Natural killer cell treated with Interleukin-12 subunit alpha and Interleukin-12 subunit beta and Interleukin-15 and Interleukin-18, amount 100 ng/mL, for 72 hours (primary cell): Measurements from ENCODE around the gene RPRD2. TPM values are rescaled to one million over a fixed set of nuclear protein-coding genes. Genes with fewer than 3 reads are reported as not detected.

Experiments
- ATAC-seq, 2 donors: fragments of 150-1000 bp; cut with Tn5 transposase in 1 of 2; sonication (Bioruptor Pico), chemical (Tn5 transposase) in 1 of 2; 2 replicates each; pipeline ENCODE4 v1.10.0; 2021
- DNase-seq: peaks from one replicate; pipeline ENCODE4 v3.0.0; 2022; ENCODE audit warnings: low spot score
- H3K27ac Mint-ChIP-seq, 2 donors: 1 replicate in 1 of 2; 2 replicates in 1 of 2; pipeline ENCODE4 v1.8.0; 2022; ENCODE audit warnings: mixed read lengths in 2 of 2, mild to moderate bottlenecking in 1 of 2, moderate library complexity in 1 of 2
- H3K27me3 Mint-ChIP-seq, 2 donors: 1 replicate in 1 of 2; 2 replicates in 1 of 2; pipeline ENCODE4 v1.8.0; 2022; ENCODE audit warnings: mixed read lengths in 2 of 2
- H3K36me3 Mint-ChIP-seq: one replicate; pipeline ENCODE4 v1.8.0; 2022; ENCODE audit warnings: mixed read lengths
- H3K4me1 Mint-ChIP-seq, 2 donors: 1 replicate in 1 of 2; 2 replicates in 1 of 2; pipeline ENCODE4 v1.8.0; 2022; ENCODE audit warnings: low read depth in 2 of 2, mixed read lengths in 2 of 2, mild to moderate bottlenecking in 1 of 2
- H3K4me3 Mint-ChIP-seq: one replicate; pipeline ENCODE4 v1.8.0; 2022; ENCODE audit warnings: mixed read lengths
- H3K9me3 Mint-ChIP-seq: 2 replicates; pipeline ENCODE4 v1.8.0; 2022; ENCODE audit warnings: mixed read lengths
- total RNA-seq, 2 donors: library from RNA; stranded (reverse); gene quantifications; one replicate each; pipeline ENCODE4 v1.2.3, GENCODE V29; 2022

RPRD2 gene
- total RNA-seq, 2 donors from 2014 or later = 23.9 to 24.8 TPM

- Mint-ChIP-seq H3K27ac (peak overlapping the region in 1 of 2 donors; percentile 10), H3K9me3 (no peaks in the 10 kb centered on the region), H3K27me3 (no peaks in the 10 kb centered on the region), H3K4me3 (no peak overlapping the region), H3K36me3 (peaks cover 20% of the 10 kb centered on the region), H3K4me1 (peaks cover 0 to 9% of the 10 kb centered on the region in 2 donors)
- no peak for DNase-seq
- ATAC-seq = no peak
These were observed 103.0 kb downstream of the RPRD2 start for GRCh38 chr1:150466964-150467363.

DNA sequence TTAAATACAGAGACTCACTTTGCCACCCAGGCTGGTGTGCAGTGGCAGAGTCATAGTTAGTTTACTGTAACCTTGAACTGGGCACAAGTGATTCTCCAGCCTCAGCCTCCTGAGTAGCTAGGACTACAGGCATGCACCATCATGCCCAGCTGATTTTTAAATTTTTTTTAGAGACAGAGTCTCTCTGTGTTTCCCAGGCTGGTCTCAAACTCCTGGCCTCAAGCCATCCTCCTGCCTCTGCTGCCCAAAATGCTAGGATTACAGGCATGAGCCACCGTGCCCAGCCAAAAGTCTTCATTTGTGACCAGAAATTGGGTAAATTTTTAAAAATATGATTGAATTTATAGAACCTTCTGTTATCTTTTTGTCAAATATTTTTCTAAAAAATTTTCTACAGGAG is 105.3 kb downstream of the RPRD2 start:
- Mint-ChIP-seq H3K36me3 (peaks cover 21% of the 10 kb centered on the region), H3K9me3 (no peaks in the 10 kb centered on the region), H3K4me1 (peaks cover 0 to 7% of the 10 kb centered on the region in 2 donors), H3K4me3 (no peak overlapping the region), H3K27ac (no peak overlapping the region), H3K27me3 (no peaks in the 10 kb centered on the region)
- no peak for ATAC-seq
- no peak for DNase-seq

- ATAC-seq (no peak), DNase-seq (no peak)
- Mint-ChIP-seq H3K36me3 (peaks cover 14% of the 10 kb centered on the region), H3K4me1 (peaks cover 0 to 5% of the 10 kb centered on the region in 2 donors), H3K27me3 (no peaks in the 10 kb centered on the region), H3K4me3 (no peak overlapping the region), H3K27ac (no peak overlapping the region), H3K9me3 (no peaks in the 10 kb centered on the region)
These were observed 108.8 kb downstream of the RPRD2 start for GRCh38 chr1:150472601-150473200.

- Mint-ChIP-seq H3K27ac (no peak overlapping the region), H3K4me3 (no peak overlapping the region), H3K9me3 (no peaks in the 10 kb centered on the region), H3K4me1 (peaks cover 0 to 5% of the 10 kb centered on the region in 2 donors), H3K27me3 (no peaks in the 10 kb centered on the region), H3K36me3 (peaks cover 14% of the 10 kb centered on the region)
- no peak for ATAC-seq
- no peak for DNase-seq
These were observed 109.7 kb downstream of the RPRD2 start for GRCh38 chr1:150473659-150474058.

DNA sequence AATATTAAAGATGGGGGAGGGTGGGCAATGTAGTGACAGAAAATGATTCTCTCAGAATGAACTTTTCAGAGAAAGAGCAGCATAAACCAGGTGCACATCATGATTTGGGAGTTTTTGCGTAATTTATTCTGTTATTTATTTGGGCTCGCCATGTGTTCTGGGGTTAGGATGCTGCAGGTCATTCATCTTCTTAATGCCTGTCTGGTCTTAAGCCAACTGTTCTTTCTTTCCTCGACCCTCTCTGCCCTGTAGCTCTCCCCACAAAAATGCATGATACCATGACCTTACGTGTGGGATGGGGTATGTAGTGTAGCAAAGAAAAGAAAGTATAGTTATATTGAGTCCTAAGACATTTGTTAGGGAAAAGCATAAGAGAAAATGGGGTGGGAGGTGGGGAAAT is 110.9 kb downstream of the RPRD2 start:
- H3K4me1 Mint-ChIP-seq = peaks cover 0 to 6% of the 10 kb centered on the region in 2 donors
- no peaks in the 10 kb centered on the region for H3K9me3 Mint-ChIP-seq
- no peaks in the 10 kb centered on the region for H3K27me3 Mint-ChIP-seq
- no peak for DNase-seq
- ATAC-seq = no peak
- no peak overlapping the region for H3K4me3 Mint-ChIP-seq
- peak overlapping the region in 1 of 2 donors; percentile 27 for H3K27ac Mint-ChIP-seq
- H3K36me3 Mint-ChIP-seq = peaks cover 14% of the 10 kb centered on the region

- Mint-ChIP-seq H3K4me3 (no peak overlapping the region), H3K36me3 (peaks cover 3% of the 10 kb centered on the region), H3K27ac (no peak overlapping the region), H3K4me1 (peaks cover 0 to 4% of the 10 kb centered on the region in 2 donors), H3K27me3 (no peaks in the 10 kb centered on the region), H3K9me3 (no peaks in the 10 kb centered on the region)
- ATAC-seq = no peak
- DNase-seq = no peak
These were observed 112.8 kb downstream of the RPRD2 start for GRCh38 chr1:150476754-150477153.

DNA sequence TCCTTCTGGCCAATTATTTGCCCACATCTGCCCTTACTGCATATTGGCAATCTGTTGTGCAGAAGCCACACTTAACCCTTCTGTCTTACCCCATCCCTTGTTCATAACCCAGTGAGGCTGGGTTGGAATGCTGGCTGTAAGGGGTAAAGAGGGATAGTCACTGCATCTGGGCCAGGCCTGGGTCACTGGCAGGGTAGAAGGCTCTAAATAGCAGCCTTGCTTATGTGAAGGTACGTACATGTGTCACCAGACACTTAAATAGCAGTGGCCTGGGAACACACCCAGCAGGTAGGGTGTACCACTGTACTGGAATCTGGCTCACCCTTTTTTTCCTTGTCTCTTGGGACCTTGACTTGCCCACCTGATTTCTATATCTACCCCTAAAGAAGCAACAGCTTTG is 113.4 kb downstream of the RPRD2 start:
- ATAC-seq (no peak), DNase-seq (no peak)
- Mint-ChIP-seq H3K9me3 (no peaks in the 10 kb centered on the region), H3K4me3 (no peak overlapping the region), H3K36me3 (no peaks in the 10 kb centered on the region), H3K27ac (no peak overlapping the region), H3K4me1 (peaks cover 0 to 3% of the 10 kb centered on the region in 2 donors), H3K27me3 (no peaks in the 10 kb centered on the region)

DNA sequence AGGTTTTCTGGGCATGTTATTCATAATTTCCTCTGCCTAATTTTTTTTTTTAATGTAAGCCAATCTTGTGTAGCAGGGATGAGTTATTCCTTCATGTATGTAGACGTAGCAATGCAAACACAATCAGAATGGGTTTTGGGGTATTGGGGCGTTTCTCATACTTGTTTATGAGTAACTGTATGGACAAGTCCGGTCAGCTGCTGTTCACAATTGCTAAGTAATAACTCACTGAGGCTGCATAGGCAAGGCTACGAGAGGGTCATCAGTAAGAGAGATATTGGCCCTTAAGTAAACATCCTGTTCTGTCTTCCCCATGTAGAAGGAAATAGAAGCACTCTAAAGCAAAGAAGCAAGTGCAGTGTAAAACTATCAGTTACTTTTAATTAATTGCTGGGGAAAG is 113.8 kb downstream of the RPRD2 start:
- H3K36me3 Mint-ChIP-seq = no peaks in the 10 kb centered on the region
- no peak overlapping the region for H3K27ac Mint-ChIP-seq
- no peaks in the 10 kb centered on the region for H3K9me3 Mint-ChIP-seq
- ATAC-seq = no peak
- H3K27me3 Mint-ChIP-seq = no peaks in the 10 kb centered on the region
- H3K4me1 Mint-ChIP-seq = peaks cover 0 to 3% of the 10 kb centered on the region in 2 donors
- H3K4me3 Mint-ChIP-seq = no peak overlapping the region
- DNase-seq = no peak

GRCh38 chr1:150479370-150479769 is 115.4 kb downstream of the RPRD2 start:
- DNase-seq = no peak
- no peak for ATAC-seq
- no peaks in the 10 kb centered on the region for H3K9me3 Mint-ChIP-seq
- no peak overlapping the region for H3K27ac Mint-ChIP-seq
- H3K4me3 Mint-ChIP-seq = no peak overlapping the region
- H3K36me3 Mint-ChIP-seq = no peaks in the 10 kb centered on the region
- no peaks in the 10 kb centered on the region for H3K27me3 Mint-ChIP-seq
- H3K4me1 Mint-ChIP-seq = peaks cover 0 to 3% of the 10 kb centered on the region in 2 donors

DNA sequence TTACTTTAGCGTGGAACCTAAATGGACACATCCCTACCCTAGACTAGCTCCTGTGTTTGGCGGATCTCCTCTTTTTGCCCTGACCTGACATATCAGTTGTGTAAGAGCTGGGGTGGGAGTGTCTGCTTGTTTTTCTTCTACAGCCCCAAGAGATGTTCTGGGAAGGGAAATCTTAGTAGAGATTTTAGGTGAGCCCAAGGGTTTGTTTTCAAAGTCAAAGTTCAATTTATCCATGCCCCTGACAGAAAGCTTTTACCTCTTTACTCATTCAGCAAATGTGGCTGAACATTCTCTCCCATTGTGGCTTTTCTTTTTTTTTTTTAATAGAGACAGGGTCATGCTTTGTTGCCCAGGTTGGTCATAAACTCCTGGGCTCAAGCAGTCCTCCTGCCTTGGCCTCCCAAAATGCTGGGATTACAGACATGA is 116.0 kb downstream of the RPRD2 start:
- DNase-seq = no peak
- Mint-ChIP-seq H3K9me3 (no peaks in the 10 kb centered on the region), H3K4me1 (peaks cover 0 to 3% of the 10 kb centered on the region in 2 donors), H3K36me3 (no peaks in the 10 kb centered on the region), H3K27ac (no peak overlapping the region), H3K27me3 (no peaks in the 10 kb centered on the region), H3K4me3 (no peak overlapping the region)
- ATAC-seq = no peak

GRCh38 chr1:150484431-150484830 is 120.5 kb downstream of the RPRD2 start:
- no peak overlapping the region for H3K27ac Mint-ChIP-seq
- DNase-seq = no peak
- no peak for ATAC-seq
- H3K4me3 Mint-ChIP-seq = no peak overlapping the region
- H3K36me3 Mint-ChIP-seq = peaks cover 8% of the 10 kb centered on the region
- H3K27me3 Mint-ChIP-seq = no peaks in the 10 kb centered on the region
- no peaks in the 10 kb centered on the region for H3K9me3 Mint-ChIP-seq
- peaks cover 26 to 28% of the 10 kb centered on the region in 2 donors for H3K4me1 Mint-ChIP-seq

- Mint-ChIP-seq H3K36me3 (peaks cover 8% of the 10 kb centered on the region), H3K27me3 (no peaks in the 10 kb centered on the region), H3K4me3 (peak overlapping the region; percentile 2), H3K4me1 (peaks cover 26% of the 10 kb centered on the region in 2 donors), H3K27ac (peak overlapping the region; percentile 3 to 12), H3K9me3 (no peaks in the 10 kb centered on the region)
- no peak for DNase-seq
- ATAC-seq = no peak
These were observed 120.9 kb downstream of the RPRD2 start for GRCh38 chr1:150484861-150485260.

- H3K36me3 Mint-ChIP-seq = peaks cover 18% of the 10 kb centered on the region
- peak within 1 kb of the TSS; percentile 95 to 96 for H3K27ac Mint-ChIP-seq
- H3K4me3 Mint-ChIP-seq = peak within 1 kb of the TSS; percentile 97
- no peaks in the 10 kb centered on the region for H3K27me3 Mint-ChIP-seq
- DNase-seq (peak; percentile 98), ATAC-seq (peak; percentile 100)
- no peaks in the 10 kb centered on the region for H3K9me3 Mint-ChIP-seq
- peaks cover 25 to 26% of the 10 kb centered on the region in 2 donors for H3K4me1 Mint-ChIP-seq
These were observed 123.2 kb downstream of the RPRD2 start, which contains the start of gene TARS2 for GRCh38 chr1:150486966-150487762. TSS of gene TARS2 (plus strand) at chr1:150487419. CDS start at chr1:150487451, 32 bp downstream.

GRCh38 chr1:150487763-150488115 is 123.8 kb downstream of the RPRD2 start:
- DNase-seq (no peak), ATAC-seq (no peak)
- Mint-ChIP-seq H3K27ac (peak overlapping the region; percentile 95 to 96), H3K9me3 (no peaks in the 10 kb centered on the region), H3K4me3 (peak overlapping the region; percentile 97), H3K4me1 (peaks cover 25 to 26% of the 10 kb centered on the region in 2 donors), H3K36me3 (peaks cover 18% of the 10 kb centered on the region), H3K27me3 (no peaks in the 10 kb centered on the region)
